ENCODE measurements around the gene TMEM223. TPM values are rescaled to one million over a fixed set of nuclear protein-coding genes. Genes with fewer than 3 reads are reported as not detected.

The TMEM223 gene
- total RNA-seq, 1 donor = 9.0 TPM

GRCh38 chr11:62747475-62748160 is 44.2 kb downstream of the TMEM223 start:
- Histone ChIP-seq H4K20me1 (ENCODE audit: insufficient read depth, low read length) (no peaks in the 10 kb centered on the region), H3K9me3 (ENCODE audit: low read depth, low read length) (no peaks in the 10 kb centered on the region), H3K4me2 (ENCODE audit: insufficient read depth, low read length) (no peak overlapping the region), H3K4me1 (ENCODE audit: insufficient read depth, low read length) (no peaks in the 10 kb centered on the region), H3K36me3 (ENCODE audit: insufficient read depth, low read length) (peaks cover 8% of the 10 kb centered on the region), H3K79me2 (ENCODE audit: insufficient read depth, low read length) (peaks cover 12% of the 10 kb centered on the region), H3K27me3 (ENCODE audit: insufficient read depth, low read length) (no peaks in the 10 kb centered on the region), H3K4me3 (ENCODE audit: insufficient read depth, low read length) (no peak overlapping the region), H3K27ac (ENCODE audit: low read depth, low read length) (no peak overlapping the region), H2AFZ (ENCODE audit: low read length) (no peak overlapping the region)
- DNase-seq (ENCODE audit: insufficient read length, low spot score, missing footprints) = no peak
- TF ChIP-seq CTCF (IDR thresholded peaks at IDR 0.05; ENCODE audit: extremely low read depth, low read depth, low read length) = no peak

Small RNA genes lying within 50 kb of the gene (small RNA-seq; reads per million reads assigned to genes)
- gene MIR6514 (0.60 reads per million), gene RNU6-118P (not detected)

Other genes with a start within 250 kb of the TMEM223 start
- gene AHNAK, start 245.2 kb downstream of the TMEM223 start, total RNA-seq = 646 and 720 TPM in 2 replicates
- 1,004 and 1,049 TPM in 2 replicates for gene EEF1G, start 218.1 kb downstream of the TMEM223 start, total RNA-seq
- gene TUT1, start 200.5 kb downstream of the TMEM223 start, total RNA-seq = 6.5 and 7.6 TPM in 2 replicates
- 102 and 105 TPM in 2 replicates for gene MTA2, start 190.1 kb downstream of the TMEM223 start, total RNA-seq
- gene EML3, start 179.2 kb downstream of the TMEM223 start, total RNA-seq = 26.4 and 29.5 TPM in 2 replicates
- 6.5 TPM in 2 replicates for gene ROM1, start 178.7 kb downstream of the TMEM223 start, total RNA-seq
- gene B3GAT3, start 170.0 kb downstream of the TMEM223 start, total RNA-seq = 27.1 and 30.8 TPM in 2 replicates
- gene GANAB, start 145.4 kb downstream of the TMEM223 start, total RNA-seq = 219 and 242 TPM in 2 replicates
- gene INTS5, start 138.7 kb downstream of the TMEM223 start, total RNA-seq = 19.2 and 20.6 TPM in 2 replicates
- gene C11orf98, start 126.8 kb downstream of the TMEM223 start, total RNA-seq = 13.3 and 17.4 TPM in 2 replicates
- 6.2 and 11.2 TPM in 2 replicates for gene CSKMT, start 126.7 kb downstream of the TMEM223 start, total RNA-seq
- gene UQCC3, start 120.3 kb downstream of the TMEM223 start, total RNA-seq = 4.4 and 5.8 TPM in 2 replicates
- 7.6 and 8.0 TPM in 2 replicates for gene LBHD1, start 119.7 kb downstream of the TMEM223 start, total RNA-seq
- 98.1 and 107 TPM in 2 replicates for gene UBXN1, start 112.9 kb downstream of the TMEM223 start, total RNA-seq
- gene LRRN4CL, start 102.5 kb downstream of the TMEM223 start, total RNA-seq = 9.1 and 13.8 TPM in 2 replicates
- gene BSCL2, start 84.6 kb downstream of the TMEM223 start, total RNA-seq = 63.6 and 67.7 TPM in 2 replicates
- gene GNG3, start 84.3 kb downstream of the TMEM223 start, total RNA-seq = not detected in 2 replicates
- gene HNRNPUL2, start 64.5 kb downstream of the TMEM223 start, total RNA-seq = 13.0 and 18.8 TPM in 2 replicates
- 34.0 and 35.9 TPM in 2 replicates for gene TTC9C, start 63.5 kb downstream of the TMEM223 start, total RNA-seq
- 13.0 TPM in 2 replicates for gene ZBTB3, start 37.8 kb downstream of the TMEM223 start, total RNA-seq
- 48.3 and 57.9 TPM in 2 replicates for gene POLR2G, start 30.4 kb downstream of the TMEM223 start, total RNA-seq
- gene TAF6L, start 20.6 kb downstream of the TMEM223 start, total RNA-seq = 21.2 and 22.1 TPM in 2 replicates
- gene TMEM179B, start 4.6 kb downstream of the TMEM223 start, total RNA-seq = 37.4 and 51.4 TPM in 2 replicates
- gene NXF1, start 13.4 kb upstream of the TMEM223 start, total RNA-seq = 25.6 and 31.1 TPM in 2 replicates
- gene STX5, start 40.0 kb upstream of the TMEM223 start, total RNA-seq = 35.8 and 40.7 TPM in 2 replicates
- not detected in 2 replicates for gene TEX54, start 40.8 kb upstream of the TMEM223 start, total RNA-seq
- 31.2 and 34.0 TPM in 2 replicates for gene WDR74, start 47.6 kb upstream of the TMEM223 start, total RNA-seq
- 217 and 259 TPM in 2 replicates for gene SLC3A2, start 88.9 kb upstream of the TMEM223 start, total RNA-seq
- under 0.01 TPM in 1 of 2 replicates, not detected in the other for gene CHRM1, start 129.4 kb upstream of the TMEM223 start, total RNA-seq
- not detected in 2 replicates for gene SLC22A6, start 193.0 kb upstream of the TMEM223 start, total RNA-seq
- gene SLC22A8, start 223.8 kb upstream of the TMEM223 start, total RNA-seq = not detected in 2 replicates